ENCODE measurements around the gene THBS3. TPM values are rescaled to one million over a fixed set of nuclear protein-coding genes. Genes with fewer than 3 reads are reported as not detected.

Gene THBS3
- total RNA-seq, 1 experiment from 2014 or later = 35.9 TPM

- Histone ChIP-seq H3K9me3 (ENCODE audit: control insufficient read depth, insufficient read depth, low read depth, low read length) (no peaks in the 10 kb centered on the region), H3K27ac (ENCODE audit: low read length) (no peak overlapping the region), H3K4me3 (ENCODE audit: low read depth in 2 of 2, low read length in 2 of 2) (no peak overlapping the region), H3K4me1 (ENCODE audit: control insufficient read depth, insufficient read depth, low read length) (peaks cover 4% of the 10 kb centered on the region), H3K36me3 (ENCODE audit: control insufficient read depth, insufficient read depth, low read length) (0 out of 2 replicates have a peak, but pooled peaks cover 3% of the 10 kb centered on the region), H3K27me3 (ENCODE audit: control insufficient read depth, insufficient read depth, low read length) (no peaks in the 10 kb centered on the region)
- TF ChIP-seq, protein P1, sequence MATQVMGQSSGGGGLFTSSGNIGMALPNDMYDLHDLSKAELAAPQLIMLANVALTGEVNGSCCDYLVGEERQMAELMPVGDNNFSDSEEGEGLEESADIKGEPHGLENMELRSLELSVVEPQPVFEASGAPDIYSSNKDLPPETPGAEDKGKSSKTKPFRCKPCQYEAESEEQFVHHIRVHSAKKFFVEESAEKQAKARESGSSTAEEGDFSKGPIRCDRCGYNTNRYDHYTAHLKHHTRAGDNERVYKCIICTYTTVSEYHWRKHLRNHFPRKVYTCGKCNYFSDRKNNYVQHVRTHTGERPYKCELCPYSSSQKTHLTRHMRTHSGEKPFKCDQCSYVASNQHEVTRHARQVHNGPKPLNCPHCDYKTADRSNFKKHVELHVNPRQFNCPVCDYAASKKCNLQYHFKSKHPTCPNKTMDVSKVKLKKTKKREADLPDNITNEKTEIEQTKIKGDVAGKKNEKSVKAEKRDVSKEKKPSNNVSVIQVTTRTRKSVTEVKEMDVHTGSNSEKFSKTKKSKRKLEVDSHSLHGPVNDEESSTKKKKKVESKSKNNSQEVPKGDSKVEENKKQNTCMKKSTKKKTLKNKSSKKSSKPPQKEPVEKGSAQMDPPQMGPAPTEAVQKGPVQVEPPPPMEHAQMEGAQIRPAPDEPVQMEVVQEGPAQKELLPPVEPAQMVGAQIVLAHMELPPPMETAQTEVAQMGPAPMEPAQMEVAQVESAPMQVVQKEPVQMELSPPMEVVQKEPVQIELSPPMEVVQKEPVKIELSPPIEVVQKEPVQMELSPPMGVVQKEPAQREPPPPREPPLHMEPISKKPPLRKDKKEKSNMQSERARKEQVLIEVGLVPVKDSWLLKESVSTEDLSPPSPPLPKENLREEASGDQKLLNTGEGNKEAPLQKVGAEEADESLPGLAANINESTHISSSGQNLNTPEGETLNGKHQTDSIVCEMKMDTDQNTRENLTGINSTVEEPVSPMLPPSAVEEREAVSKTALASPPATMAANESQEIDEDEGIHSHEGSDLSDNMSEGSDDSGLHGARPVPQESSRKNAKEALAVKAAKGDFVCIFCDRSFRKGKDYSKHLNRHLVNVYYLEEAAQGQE (IDR thresholded peaks at IDR 0.05; ENCODE audit: insufficient read depth in 1 of 2, low read depth in 2 of 2, low read length in 1 of 2) = no peak
- TF ChIP-seq SIN3A (IDR thresholded peaks at IDR 0.05; ENCODE audit: borderline replicate concordance, insufficient read depth, low read depth, low read length) = no peak
- no peak for TF ChIP-seq CTCF (IDR thresholded peaks at IDR 0.05)
- no peak for TF ChIP-seq POLR2AphosphoS5 (IDR thresholded peaks at IDR 0.05; ENCODE audit: low read depth, low read length)
- no peak for TF ChIP-seq TCF7L2 (IDR thresholded peaks at IDR 0.05; ENCODE audit: low read depth, low read length)
- in situ Hi-C loops (cut with HindIII; ENCODE audit: low pct_unique_long_range_greater_than_20kb, low sequenced_read_pairs) = no loop called here
- ATAC-seq = no peak
- BruUV-seq (replicated peaks) = no TSS peak
- no peak for DNase-seq (ENCODE audit: low read depth, low spot score)
- POLR2A ChIA-PET = no interaction called here
- intact Hi-C loops (cut with micrococcal nuclease; ENCODE audit: unreplicated experiment) = no loop called here
- CTCF ChIA-PET = no interaction called here
These were observed 6.8 kb downstream of the THBS3 start for GRCh38 chr1:155200920-155201319.

DNA sequence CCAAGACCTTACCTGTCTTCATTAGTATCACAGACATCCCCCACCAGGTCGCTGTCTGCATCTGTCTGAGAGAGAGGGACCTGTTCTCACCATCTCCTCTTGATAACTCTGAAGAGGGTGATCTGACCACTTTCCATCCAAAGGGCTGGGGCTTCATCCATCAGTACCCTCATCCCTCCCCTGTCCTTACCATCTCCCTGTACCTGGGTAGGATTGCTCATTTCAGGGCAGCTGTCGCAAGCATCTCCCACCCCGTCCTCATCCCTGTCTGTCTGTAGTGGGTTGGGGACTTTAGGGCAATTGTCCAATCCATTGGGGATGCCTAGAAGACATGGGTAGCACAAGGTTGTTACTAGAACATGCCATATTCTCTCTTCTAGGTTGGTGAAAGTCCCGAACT lies 7.9 kb downstream of the THBS3 start:
- Histone ChIP-seq H3K4me1 (ENCODE audit: control insufficient read depth, insufficient read depth, low read length) (peaks cover 10% of the 10 kb centered on the region), H3K27me3 (ENCODE audit: control insufficient read depth, insufficient read depth, low read length) (no peaks in the 10 kb centered on the region), H3K4me3 (ENCODE audit: low read depth in 2 of 2, low read length in 2 of 2) (no peak overlapping the region), H3K9me3 (ENCODE audit: control insufficient read depth, insufficient read depth, low read depth, low read length) (no peaks in the 10 kb centered on the region), H3K27ac (ENCODE audit: low read length) (no peak overlapping the region), H3K36me3 (ENCODE audit: control insufficient read depth, insufficient read depth, low read length) (peaks cover 3% of the 10 kb centered on the region; the same call in 1 of the 2 replicates)
- in situ Hi-C loops (cut with HindIII; ENCODE audit: low pct_unique_long_range_greater_than_20kb, low sequenced_read_pairs) (no loop called here), intact Hi-C loops (cut with micrococcal nuclease; ENCODE audit: unreplicated experiment) (no loop called here)
- POLR2A ChIA-PET = no interaction called here
- no TSS peak for BruUV-seq (replicated peaks)
- ATAC-seq = no peak
- no peak for DNase-seq (ENCODE audit: low read depth, low spot score)
- CTCF ChIA-PET = no interaction called here
- TF ChIP-seq SIN3A (IDR thresholded peaks at IDR 0.05; ENCODE audit: borderline replicate concordance, insufficient read depth, low read depth, low read length) (no peak), CTCF (IDR thresholded peaks at IDR 0.05) (no peak), POLR2AphosphoS5 (IDR thresholded peaks at IDR 0.05; ENCODE audit: low read depth, low read length) (no peak; the same call in 1 of the 2 replicates), TCF7L2 (IDR thresholded peaks at IDR 0.05; ENCODE audit: low read depth, low read length) (no peak)
- TF ChIP-seq, protein P1 (IDR thresholded peaks at IDR 0.05; ENCODE audit: insufficient read depth in 1 of 2, low read depth in 2 of 2, low read length in 1 of 2) = no peak
